Heart left ventricle (tissue), 13 donors: ENCODE measurements around the gene CACNA1C.

Experiments
- CTCF ChIP-seq, 12 donors: fragments of 200-600 bp; sonication (generic) in 4 of 12; IDR thresholded peaks; one replicate each; pipeline versions ENCODE4 v1.5.0 to v1.8.0; 2018 to 2022; ENCODE audit warnings: antibody characterized with exemption in 12 of 12, mild to moderate bottlenecking in 5 of 12
- POLR2A ChIP-seq, 2 donors: fragments of 450-650 bp; IDR thresholded peaks; one replicate each; pipeline ENCODE4 v1.6.1; 2017; ENCODE audit warnings: antibody characterized with exemption in 2 of 2, mild to moderate bottlenecking in 2 of 2, moderate library complexity in 2 of 2
- donor health status: ischemic (EF 13 %, LVEDD 7.1; RV severe dilation, severe dysfunction).
- donor health status: DM: no; HTN: yes; CAD: no.
- donor health status: DM: no; HTN: no; CAD: no.
- donor health status: ischemic (EF 25% LVEDD 6.9; RV normal size, moderate dysfunction).
- donor health status: ischemic (EF 25% LVEDD 5.7; RV mildly dilated, moderate dysfunction).
- donor health status: ischemic (EF 35%, LVEDD 5.7; RV mildly dilated, moderate dysfunction).
- donor health status: nonischemic (EF 11% LVEDD 7.7; RV severe dilation, severe dysfunction).
- donor health status: DM: yes; HTN: yes; CAD: no.
- donor health status: PGD.
- donor health status: ischemic (EF 29% LVEDD 5.4; RV normal size, mild dysfunction).
- donor health status: nonischemic (EF 23%, LVEDD 6.1; RV moderate dilation, normal function).

DNA sequence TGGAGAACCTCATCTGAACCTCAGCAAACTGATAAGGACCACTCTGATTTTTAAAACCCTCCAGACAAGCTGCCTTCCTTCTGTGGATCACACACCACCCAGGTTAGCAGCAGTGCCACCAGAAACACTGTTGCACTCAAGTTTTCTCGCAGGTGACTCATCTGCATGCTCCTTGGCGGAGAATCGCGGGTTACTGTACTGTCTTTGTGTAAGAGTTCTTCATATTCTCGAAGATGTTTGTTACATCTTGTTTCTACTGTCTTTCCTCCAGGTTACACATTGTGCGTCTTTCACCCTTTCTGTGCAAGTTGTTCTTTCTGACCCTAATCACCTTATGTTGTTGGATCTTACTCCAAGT is 331.2 kb downstream of the CACNA1C start:
- no peak for TF ChIP-seq CTCF (IDR thresholded peaks at IDR 0.05)
- TF ChIP-seq POLR2A (IDR thresholded peaks at IDR 0.05): no peak
